Adrenal gland (tissue), 12 donors: ENCODE results near the gene FNDC1. TPM values are rescaled to one million over a fixed set of nuclear protein-coding genes. Genes with fewer than 3 reads are reported as not detected.

ENCODE experiments used
- DNase-seq, 7 donors: peaks; one replicate each; pipeline ENCODE4 v3.0.0-alpha.2; 2019 to 2020
- H3K27ac ChIP-seq, 5 donors: fragments of 200-600 bp; sonication (generic) in 4 of 5; 1 replicate in 3 of 5; 2 replicates in 2 of 5; pipeline versions ENCODE4 v1.5.1 to v1.8.0; 2016 to 2020; ENCODE audit warnings: mild to moderate bottlenecking in 1 of 5
- H3K27me3 ChIP-seq: fragments of 200-600 bp; 2 replicates; pipeline ENCODE4 v1.8.0; 2021
- H3K36me3 ChIP-seq, 2 donors: fragments of 200-600 bp; replicated peaks in 1 of 2; 1 replicate in 1 of 2; 2 replicates in 1 of 2; pipeline versions ENCODE4 v1.5.1 to v1.8.0; 2018 to 2022
- H3K4me1 ChIP-seq, 2 donors: fragments of 200-600 bp; replicated peaks in 1 of 2; 1 replicate in 1 of 2; 2 replicates in 1 of 2; pipeline versions ENCODE4 v1.5.1 to v1.8.0; 2018 to 2021
- H3K4me3 ChIP-seq, 4 donors: fragments of 200-600 bp; sonication (generic) in 3 of 4; one replicate each; pipeline ENCODE4 v1.5.1; 2016 to 2018
- H3K9me3 ChIP-seq, 3 donors: fragments of 200-600 bp; sonication (generic) in 1 of 3; replicated peaks in 1 of 3; 1 replicate in 2 of 3; 2 replicates in 1 of 3; pipeline versions ENCODE4 v1.5.1 to v1.8.0; 2016 to 2021
- POLR2A ChIP-seq, 2 donors: fragments of 450-650 bp; IDR thresholded peaks; one replicate each; pipeline ENCODE4 v1.6.1; 2017; ENCODE audit warnings: antibody characterized with exemption in 2 of 2, mild to moderate bottlenecking in 2 of 2, moderate library complexity in 1 of 2
- WGBS, 4 donors: extraction: QIAGEN DNeasy Blood & Tissue Kit in 2 of 4; methylation state at CpG; one replicate each; pipeline versions ENCODE4 v1.1.5 to v1.1.7; 2013 to 2017; 5-methylcytosine and 5-hydroxymethylcytosine counted together
- intact Hi-C, 2 donors: fragments of 100-400 bp; cut with DNase I; formaldehyde crosslinking; loops; one replicate each; pipeline versions ENCODE4 v1.14.1 to v1.15.0; 2022 to 2023
- polyA plus RNA-seq, 3 donors: library from polyadenylated mRNA; stranded (reverse); fragments of 200-250 nt in 2 of 3; fragments of 350-450 nt in 1 of 3; fragmentation: Illumina TruSeq in 1 of 3; extraction: RNeasy Lipid Tissue Mini Kit (QIAGEN cat#74804) in 1 of 3; gene quantifications; one replicate each; pipeline ENCODE4 v1.2.3, GENCODE V29; 2013 to 2014
- total RNA-seq, 9 donors: library from RNA; depleted of rRNA in 4 of 9; stranded (reverse); fragments of >200 nt in 4 of 9; fragments of 120-200 nt in 1 of 9; fragmentation: NEBNext Ultra II Directional in 1 of 9; extraction: Animal tissue kit (Norgen Biotek cat#: 25700) in 1 of 9; gene quantifications; one replicate each; pipeline versions ENCODE4 v1.1.0 to v1.2.4, GENCODE V29; 2013 to 2023
- TF ChIP-seq, protein P1 (sequence below), 6 experiments: fragments of 450-650 bp in 4 of 6; fragments of 200-600 bp in 2 of 6; sonication (generic) in 1 of 6; IDR thresholded peaks; 1 replicate in 5 of 6; 2 replicates in 1 of 6; pipeline versions ENCODE4 v1.5.1 to v1.8.0; 2016 to 2021; ENCODE audit warnings: antibody characterized with exemption in 6 of 6, mild to moderate bottlenecking in 2 of 6, moderate library complexity in 1 of 6
- donor health status: healthy with polysubstance abuse.
- donor health status: Bipolar disorder and iron deficiency.
- donor health status: DM: yes; HTN: yes; CAD: no.
- donor health status: DM: no; HTN: no; CAD: no.
- donor health status: DM: no; HTN: no; CAD: no.
- donor health status: DM: yes; HTN: yes; CAD: no.

The FNDC1 gene
- total and polyA plus RNA-seq, 12 donors = 0.10 to 2.6 (median 0.83) TPM

DNA sequence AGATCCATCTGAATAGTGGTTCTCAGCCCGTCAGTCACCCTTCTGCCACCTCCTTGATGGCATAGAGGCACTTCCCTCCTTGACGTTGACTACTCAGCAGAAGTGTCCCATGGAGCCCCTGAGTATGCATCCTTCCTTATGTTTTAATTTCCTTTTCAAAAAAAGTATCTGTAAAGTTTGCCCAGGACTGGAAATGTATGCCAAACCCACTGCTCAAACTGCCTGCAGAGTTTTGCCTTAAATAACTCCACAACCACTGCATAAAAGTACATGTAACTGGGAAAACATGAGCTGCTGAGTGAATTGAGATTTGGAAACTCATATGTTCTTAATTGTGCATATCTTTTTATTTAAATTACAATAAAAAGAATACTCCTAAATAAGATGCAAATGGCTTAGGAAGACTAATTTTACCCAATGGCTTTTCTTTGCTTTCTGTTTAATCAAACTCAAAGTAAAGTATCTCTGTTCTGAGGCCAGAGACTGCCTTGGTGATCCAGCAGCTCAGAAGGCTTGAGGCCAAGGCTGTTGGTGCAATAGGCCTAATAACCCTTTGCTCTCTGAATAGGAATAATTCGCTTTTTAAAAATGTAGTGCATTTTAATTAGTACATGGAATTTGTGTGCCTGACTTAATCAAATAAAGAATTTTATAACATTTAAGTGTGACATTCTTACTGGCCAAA lies 90.4 kb downstream of the FNDC1 start:
- H3K4me1 ChIP-seq = no peaks in the 10 kb centered on the region
- intact Hi-C loops = loop anchor here in 1 of 2 donors (10.0 kb wide), 1 partner anchor 395 kb away; no protein-coding TSS in a partner anchor
- TF ChIP-seq, protein P1, sequence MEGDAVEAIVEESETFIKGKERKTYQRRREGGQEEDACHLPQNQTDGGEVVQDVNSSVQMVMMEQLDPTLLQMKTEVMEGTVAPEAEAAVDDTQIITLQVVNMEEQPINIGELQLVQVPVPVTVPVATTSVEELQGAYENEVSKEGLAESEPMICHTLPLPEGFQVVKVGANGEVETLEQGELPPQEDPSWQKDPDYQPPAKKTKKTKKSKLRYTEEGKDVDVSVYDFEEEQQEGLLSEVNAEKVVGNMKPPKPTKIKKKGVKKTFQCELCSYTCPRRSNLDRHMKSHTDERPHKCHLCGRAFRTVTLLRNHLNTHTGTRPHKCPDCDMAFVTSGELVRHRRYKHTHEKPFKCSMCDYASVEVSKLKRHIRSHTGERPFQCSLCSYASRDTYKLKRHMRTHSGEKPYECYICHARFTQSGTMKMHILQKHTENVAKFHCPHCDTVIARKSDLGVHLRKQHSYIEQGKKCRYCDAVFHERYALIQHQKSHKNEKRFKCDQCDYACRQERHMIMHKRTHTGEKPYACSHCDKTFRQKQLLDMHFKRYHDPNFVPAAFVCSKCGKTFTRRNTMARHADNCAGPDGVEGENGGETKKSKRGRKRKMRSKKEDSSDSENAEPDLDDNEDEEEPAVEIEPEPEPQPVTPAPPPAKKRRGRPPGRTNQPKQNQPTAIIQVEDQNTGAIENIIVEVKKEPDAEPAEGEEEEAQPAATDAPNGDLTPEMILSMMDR (IDR thresholded peaks at IDR 0.05) = no peak
- no peak for TF ChIP-seq POLR2A (IDR thresholded peaks at IDR 0.05)
- DNase-seq = no peak
- H3K36me3 ChIP-seq = no peaks in the 10 kb centered on the region
- H3K27ac ChIP-seq = no peak overlapping the region
- 81 to 85% (median 82%) methylated on average over 3 of the region's 3 CpGs for WGBS, 4 donors
- H3K4me3 ChIP-seq = no peak overlapping the region
- no peaks in the 10 kb centered on the region for H3K27me3 ChIP-seq
- H3K9me3 ChIP-seq = no peaks in the 10 kb centered on the region

DNA sequence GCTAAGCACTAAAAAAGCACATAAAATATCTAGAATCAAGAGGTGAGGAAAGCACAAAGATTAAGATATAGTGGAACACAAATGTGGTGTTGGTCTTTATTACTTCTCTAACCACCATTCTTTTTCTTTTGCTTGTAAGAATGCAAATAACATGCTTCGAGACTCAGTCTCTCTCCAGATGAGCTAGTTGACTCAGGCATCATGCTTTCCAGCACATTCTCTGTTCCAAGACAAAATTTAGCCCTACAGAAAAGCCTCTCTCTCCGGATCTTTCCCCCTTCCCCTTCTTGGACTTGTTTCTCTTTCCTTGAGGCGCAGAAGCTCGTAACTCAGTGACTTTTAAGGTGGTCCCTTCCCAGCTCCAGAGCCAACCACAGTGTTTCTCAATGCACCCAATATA lies 91.0 kb downstream of the FNDC1 start:
- no peak overlapping the region for H3K27ac ChIP-seq
- 81 to 91% (median 87%) methylated on average over 4 of the region's 4 CpGs for WGBS, 4 donors
- no peak for DNase-seq
- no peaks in the 10 kb centered on the region for H3K9me3 ChIP-seq
- no peaks in the 10 kb centered on the region for H3K27me3 ChIP-seq
- H3K36me3 ChIP-seq = no peaks in the 10 kb centered on the region
- TF ChIP-seq, protein P1 (IDR thresholded peaks at IDR 0.05) = no peak
- TF ChIP-seq POLR2A (IDR thresholded peaks at IDR 0.05) = no peak
- no peak overlapping the region for H3K4me3 ChIP-seq
- intact Hi-C loops = no loop called here
- H3K4me1 ChIP-seq = no peaks in the 10 kb centered on the region

DNA sequence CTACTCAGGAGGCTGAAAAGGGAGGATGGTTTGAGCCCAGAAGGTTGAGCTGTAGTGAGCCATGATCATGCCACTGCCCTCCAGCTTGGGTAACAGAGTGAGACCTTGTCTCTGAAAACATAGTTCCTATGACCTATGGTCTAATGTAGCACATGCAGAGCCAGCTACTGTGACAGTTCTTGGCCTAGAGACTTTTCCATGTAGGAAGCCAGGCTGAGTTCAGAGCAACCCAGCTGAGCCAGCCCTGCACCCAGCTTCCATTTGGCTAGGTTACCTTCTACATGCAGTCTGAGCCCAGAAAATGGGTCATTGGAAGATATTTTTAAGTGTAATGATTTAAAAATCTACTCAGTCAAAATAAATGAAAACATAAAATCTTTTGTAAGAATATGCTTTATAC lies 92.8 kb downstream of the FNDC1 start:
- no peak for DNase-seq
- TF ChIP-seq, protein P1 (IDR thresholded peaks at IDR 0.05) = no peak
- TF ChIP-seq POLR2A (IDR thresholded peaks at IDR 0.05) = no peak
- Histone ChIP-seq H3K36me3 (no peaks in the 10 kb centered on the region), H3K27me3 (no peaks in the 10 kb centered on the region), H3K9me3 (no peaks in the 10 kb centered on the region), H3K27ac (no peak overlapping the region), H3K4me3 (no peak overlapping the region), H3K4me1 (no peaks in the 10 kb centered on the region)
- intact Hi-C loops = no loop called here

DNA sequence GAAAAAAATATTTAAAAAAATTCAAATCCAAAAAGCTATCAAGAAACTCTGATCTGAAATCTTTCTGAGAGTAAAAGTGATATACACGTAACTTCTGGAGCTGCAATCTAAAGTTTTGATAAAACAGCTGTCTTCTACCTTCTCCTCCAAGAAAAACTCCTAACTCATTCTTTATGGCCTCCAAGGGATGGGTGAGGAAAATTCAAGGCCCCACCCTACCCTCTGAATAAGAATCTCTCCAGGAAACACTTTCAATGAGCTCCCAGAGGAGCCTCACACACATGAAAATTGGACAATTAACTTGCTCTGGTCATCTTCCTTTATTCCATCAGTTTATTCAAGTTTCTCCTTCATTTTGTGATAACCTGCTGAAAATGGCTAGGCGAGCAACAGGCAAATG lies 93.4 kb downstream of the FNDC1 start:
- H3K27ac ChIP-seq = no peak overlapping the region
- H3K4me1 ChIP-seq = no peaks in the 10 kb centered on the region
- H3K9me3 ChIP-seq = no peaks in the 10 kb centered on the region
- no peaks in the 10 kb centered on the region for H3K27me3 ChIP-seq
- no peak for DNase-seq
- H3K4me3 ChIP-seq = no peak overlapping the region
- intact Hi-C loops = no loop called here
- no peak for TF ChIP-seq POLR2A (IDR thresholded peaks at IDR 0.05)
- TF ChIP-seq, protein P1 (IDR thresholded peaks at IDR 0.05) = no peak
- 85 to 90% (median 86%) methylated on average over 2 of the region's 2 CpGs for WGBS, 4 donors
- H3K36me3 ChIP-seq = no peaks in the 10 kb centered on the region
